ENCODE results near the gene SLC5A10.

DNA sequence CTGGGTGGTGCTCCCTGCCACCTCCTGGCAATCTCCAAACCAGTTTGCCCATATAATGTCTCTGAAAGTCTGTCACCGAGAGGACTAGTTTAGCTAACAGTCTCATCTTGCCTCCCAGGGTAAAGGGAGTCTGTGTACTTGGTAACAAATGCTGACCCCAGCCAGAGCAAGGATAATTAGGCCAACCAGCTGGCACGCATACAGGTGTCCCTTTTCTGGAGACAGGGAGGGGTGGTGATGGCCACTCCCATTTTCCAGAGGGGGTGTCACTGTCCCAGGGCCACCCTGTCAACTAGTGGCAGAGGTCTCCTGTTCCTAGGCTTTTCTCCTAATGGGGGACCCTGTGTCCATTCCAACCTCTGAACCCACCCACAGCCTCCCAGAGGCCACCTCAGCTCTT is 44.5 kb downstream of the SLC5A10 start:
- TF ChIP-seq, protein P1, sequence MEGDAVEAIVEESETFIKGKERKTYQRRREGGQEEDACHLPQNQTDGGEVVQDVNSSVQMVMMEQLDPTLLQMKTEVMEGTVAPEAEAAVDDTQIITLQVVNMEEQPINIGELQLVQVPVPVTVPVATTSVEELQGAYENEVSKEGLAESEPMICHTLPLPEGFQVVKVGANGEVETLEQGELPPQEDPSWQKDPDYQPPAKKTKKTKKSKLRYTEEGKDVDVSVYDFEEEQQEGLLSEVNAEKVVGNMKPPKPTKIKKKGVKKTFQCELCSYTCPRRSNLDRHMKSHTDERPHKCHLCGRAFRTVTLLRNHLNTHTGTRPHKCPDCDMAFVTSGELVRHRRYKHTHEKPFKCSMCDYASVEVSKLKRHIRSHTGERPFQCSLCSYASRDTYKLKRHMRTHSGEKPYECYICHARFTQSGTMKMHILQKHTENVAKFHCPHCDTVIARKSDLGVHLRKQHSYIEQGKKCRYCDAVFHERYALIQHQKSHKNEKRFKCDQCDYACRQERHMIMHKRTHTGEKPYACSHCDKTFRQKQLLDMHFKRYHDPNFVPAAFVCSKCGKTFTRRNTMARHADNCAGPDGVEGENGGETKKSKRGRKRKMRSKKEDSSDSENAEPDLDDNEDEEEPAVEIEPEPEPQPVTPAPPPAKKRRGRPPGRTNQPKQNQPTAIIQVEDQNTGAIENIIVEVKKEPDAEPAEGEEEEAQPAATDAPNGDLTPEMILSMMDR (IDR thresholded peaks at IDR 0.05): no peak
- TF ChIP-seq POLR2A (IDR thresholded peaks at IDR 0.05): no peak

All from transverse colon (tissue), 3 donors.